ENCODE data around the gene GLP2R. TPM values are rescaled to one million over a fixed set of nuclear protein-coding genes. Genes with fewer than 3 reads are reported as not detected.

GLP2R gene
- total and polyA plus RNA-seq, 2 of the 13 experiments (the other 11 are each of a cell fraction or from before 2014, with no cell fraction given) = 0.65 to 1.4 TPM

DNA sequence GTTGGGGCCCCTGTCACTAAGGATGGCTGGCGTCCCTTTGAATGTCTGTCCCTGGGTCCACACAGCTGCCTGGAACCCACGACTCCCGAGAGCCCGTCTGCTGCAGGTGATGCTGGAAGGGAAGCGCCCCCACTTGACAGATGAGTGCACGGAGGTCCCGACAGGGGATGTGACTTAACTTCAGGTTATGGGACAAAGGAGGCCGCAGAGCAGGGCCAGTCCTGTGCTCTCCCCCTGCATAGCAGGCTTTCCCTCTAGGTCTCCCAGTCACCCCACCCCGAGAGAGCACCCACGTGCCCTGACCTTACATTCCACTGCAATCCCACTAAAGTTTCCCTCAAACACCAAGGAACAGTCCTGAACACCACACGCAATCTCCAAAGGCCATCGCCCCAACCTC, 85.4 kb downstream of the GLP2R start:
- Histone ChIP-seq H3K79me2 (ENCODE audit: insufficient read depth, low read length) (no peaks in the 10 kb centered on the region), H3K4me3 (replicated peaks in 1 of 3; ENCODE audit: insufficient read depth in 1 of 3, low read depth in 2 of 3, low read length in 3 of 3) (no peak overlapping the region), H3K27ac (ENCODE audit: extremely low read length, insufficient read depth, low read length) (no peak overlapping the region), H3K27me3 (ENCODE audit: control insufficient read depth in 1 of 2, insufficient read depth in 2 of 2, low read length in 2 of 2) (peaks cover 1 to 28% of the 10 kb centered on the region in 2 experiments; a peak in 4 of 5 replicates), H3K9ac (ENCODE audit: insufficient read depth, low read depth, low read length) (no peak overlapping the region), H3K4me2 (ENCODE audit: low read depth, low read length) (no peak overlapping the region), H3K9me3 (ENCODE audit: low read length) (no peaks in the 10 kb centered on the region), H3K4me1 (ENCODE audit: insufficient read depth, low read length) (no peaks in the 10 kb centered on the region), H4K20me1 (ENCODE audit: insufficient read depth, low read length) (no peaks in the 10 kb centered on the region), H3K36me3 (replicated peaks in 1 of 2; ENCODE audit: control insufficient read depth in 1 of 2, insufficient read depth in 2 of 2, low read length in 2 of 2) (no peaks in the 10 kb centered on the region), H2AFZ (ENCODE audit: low read length) (no peak overlapping the region)
- DNase-seq (ENCODE audit: low spot score) (no peak), ATAC-seq (no peak), FAIRE-seq (no peak)
- ChIA-PET POLR2A (no interaction called here), CTCF (ENCODE audit: low intra/inter-chr PET ratio, low total read pairs) (no interaction called here)
- intact Hi-C loops (cut with micrococcal nuclease; ENCODE audit: unreplicated experiment) (no loop called here), in situ Hi-C loops (cut with HindIII; ENCODE audit: extremely low pct_ligation_motif_present, low pct_unique_long_range_greater_than_20kb) (no loop called here)
- TF ChIP-seq, protein P1, sequence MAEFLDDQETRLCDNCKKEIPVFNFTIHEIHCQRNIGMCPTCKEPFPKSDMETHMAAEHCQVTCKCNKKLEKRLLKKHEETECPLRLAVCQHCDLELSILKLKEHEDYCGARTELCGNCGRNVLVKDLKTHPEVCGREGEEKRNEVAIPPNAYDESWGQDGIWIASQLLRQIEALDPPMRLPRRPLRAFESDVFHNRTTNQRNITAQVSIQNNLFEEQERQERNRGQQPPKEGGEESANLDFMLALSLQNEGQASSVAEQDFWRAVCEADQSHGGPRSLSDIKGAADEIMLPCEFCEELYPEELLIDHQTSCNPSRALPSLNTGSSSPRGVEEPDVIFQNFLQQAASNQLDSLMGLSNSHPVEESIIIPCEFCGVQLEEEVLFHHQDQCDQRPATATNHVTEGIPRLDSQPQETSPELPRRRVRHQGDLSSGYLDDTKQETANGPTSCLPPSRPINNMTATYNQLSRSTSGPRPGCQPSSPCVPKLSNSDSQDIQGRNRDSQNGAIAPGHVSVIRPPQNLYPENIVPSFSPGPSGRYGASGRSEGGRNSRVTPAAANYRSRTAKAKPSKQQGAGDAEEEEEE (CRISPR knock-in tag; IDR thresholded peaks at IDR 0.05; ENCODE audit: borderline replicate concordance) = no peak
- TF ChIP-seq MATR3 (CRISPR knock-in tag; IDR thresholded peaks at IDR 0.05) (no peak), SALL1 (CRISPR knock-in tag; IDR thresholded peaks at IDR 0.05) (no peak), ZFAT (CRISPR knock-in tag; conservative IDR thresholded peaks at IDR 0.05) (no peak), DNMT3B (CRISPR knock-in tag; conservative IDR thresholded peaks at IDR 0.05) (no peak), ZNF431 (CRISPR knock-in tag; IDR thresholded peaks at IDR 0.05; ENCODE audit: borderline replicate concordance, low read depth) (no peak), RXRA (CRISPR knock-in tag; IDR thresholded peaks at IDR 0.05) (no peak), CENPX (CRISPR knock-in tag; IDR thresholded peaks at IDR 0.05) (no peak), ETS1 (CRISPR knock-in tag; IDR thresholded peaks at IDR 0.05) (no peak), SATB2 (CRISPR knock-in tag; IDR thresholded peaks at IDR 0.05) (no peak)
- TF ChIP-seq, protein P2, sequence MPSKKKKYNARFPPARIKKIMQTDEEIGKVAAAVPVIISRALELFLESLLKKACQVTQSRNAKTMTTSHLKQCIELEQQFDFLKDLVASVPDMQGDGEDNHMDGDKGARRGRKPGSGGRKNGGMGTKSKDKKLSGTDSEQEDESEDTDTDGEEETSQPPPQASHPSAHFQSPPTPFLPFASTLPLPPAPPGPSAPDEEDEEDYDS (CRISPR knock-in tag; IDR thresholded peaks at IDR 0.05) = no peak
- TF ChIP-seq, protein P3, sequence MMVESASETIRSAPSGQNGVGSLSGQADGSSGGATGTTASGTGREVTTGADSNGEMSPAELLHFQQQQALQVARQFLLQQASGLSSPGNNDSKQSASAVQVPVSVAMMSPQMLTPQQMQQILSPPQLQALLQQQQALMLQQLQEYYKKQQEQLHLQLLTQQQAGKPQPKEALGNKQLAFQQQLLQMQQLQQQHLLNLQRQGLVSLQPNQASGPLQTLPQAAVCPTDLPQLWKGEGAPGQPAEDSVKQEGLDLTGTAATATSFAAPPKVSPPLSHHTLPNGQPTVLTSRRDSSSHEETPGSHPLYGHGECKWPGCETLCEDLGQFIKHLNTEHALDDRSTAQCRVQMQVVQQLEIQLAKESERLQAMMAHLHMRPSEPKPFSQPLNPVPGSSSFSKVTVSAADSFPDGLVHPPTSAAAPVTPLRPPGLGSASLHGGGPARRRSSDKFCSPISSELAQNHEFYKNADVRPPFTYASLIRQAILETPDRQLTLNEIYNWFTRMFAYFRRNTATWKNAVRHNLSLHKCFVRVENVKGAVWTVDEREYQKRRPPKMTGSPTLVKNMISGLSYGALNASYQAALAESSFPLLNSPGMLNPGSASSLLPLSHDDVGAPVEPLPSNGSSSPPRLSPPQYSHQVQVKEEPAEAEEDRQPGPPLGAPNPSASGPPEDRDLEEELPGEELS (CRISPR knock-in tag; IDR thresholded peaks at IDR 0.05) = no peak
- 11% methylated on average over 7 of the region's 12 CpGs for WGBS (ENCODE audit: low lambda C conversion rate)
- no TSS peak for BruUV-seq (replicated peaks)
